ENCODE data around the gene OPRM1. TPM values are rescaled to one million over a fixed set of nuclear protein-coding genes. Genes with fewer than 3 reads are reported as not detected.

Gene OPRM1
- total RNA-seq, 4 donors from 2014 or later, result not detected

DNA sequence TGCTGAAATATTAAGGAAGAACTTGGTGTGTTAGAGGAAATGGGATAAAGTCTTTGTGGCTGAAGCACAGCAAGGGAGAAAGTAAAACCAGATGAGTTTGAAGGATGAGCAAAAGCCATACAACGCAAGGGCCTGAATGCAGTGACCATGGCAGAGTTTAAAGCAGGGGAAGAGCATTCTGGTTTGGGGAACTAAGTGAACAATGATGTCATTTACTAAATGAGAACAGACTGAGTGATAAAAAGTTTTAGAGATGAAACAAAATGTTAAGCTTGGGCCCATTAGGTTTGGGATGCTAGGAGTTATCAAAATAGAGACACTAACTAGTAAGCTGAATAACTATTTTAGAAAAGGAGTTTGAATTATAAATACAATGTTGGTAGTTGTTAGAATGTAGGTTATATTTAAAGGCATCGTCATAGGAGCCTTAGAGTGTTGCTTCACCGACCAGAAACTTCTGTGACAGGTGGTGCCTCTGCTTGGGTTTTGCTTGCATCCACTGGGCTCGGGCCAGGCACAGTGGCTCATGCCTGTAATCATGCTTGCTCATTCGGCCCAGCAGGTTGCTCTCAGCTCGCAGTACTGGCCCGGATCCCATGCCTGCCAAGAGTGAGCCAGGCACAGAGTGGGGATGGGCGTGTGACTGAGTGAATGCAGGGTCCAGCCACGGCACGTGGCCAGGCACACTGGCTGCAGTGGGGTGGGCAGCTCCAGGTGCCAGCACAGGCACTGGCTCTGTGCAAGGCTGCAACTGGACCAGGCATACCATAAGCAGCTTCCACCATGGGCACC, 37.4 kb upstream of the OPRM1 start:
- no peaks in the 10 kb centered on the region for H3K4me1 ChIP-seq
- DNase-seq (ENCODE audit: low spot score in 2 of 2), result no peak
- no peaks in the 10 kb centered on the region for H3K27me3 ChIP-seq
- no peaks in the 10 kb centered on the region for H3K36me3 ChIP-seq
- TF ChIP-seq POLR2A (IDR thresholded peaks at IDR 0.05), result no peak
- TF ChIP-seq, protein P1, sequence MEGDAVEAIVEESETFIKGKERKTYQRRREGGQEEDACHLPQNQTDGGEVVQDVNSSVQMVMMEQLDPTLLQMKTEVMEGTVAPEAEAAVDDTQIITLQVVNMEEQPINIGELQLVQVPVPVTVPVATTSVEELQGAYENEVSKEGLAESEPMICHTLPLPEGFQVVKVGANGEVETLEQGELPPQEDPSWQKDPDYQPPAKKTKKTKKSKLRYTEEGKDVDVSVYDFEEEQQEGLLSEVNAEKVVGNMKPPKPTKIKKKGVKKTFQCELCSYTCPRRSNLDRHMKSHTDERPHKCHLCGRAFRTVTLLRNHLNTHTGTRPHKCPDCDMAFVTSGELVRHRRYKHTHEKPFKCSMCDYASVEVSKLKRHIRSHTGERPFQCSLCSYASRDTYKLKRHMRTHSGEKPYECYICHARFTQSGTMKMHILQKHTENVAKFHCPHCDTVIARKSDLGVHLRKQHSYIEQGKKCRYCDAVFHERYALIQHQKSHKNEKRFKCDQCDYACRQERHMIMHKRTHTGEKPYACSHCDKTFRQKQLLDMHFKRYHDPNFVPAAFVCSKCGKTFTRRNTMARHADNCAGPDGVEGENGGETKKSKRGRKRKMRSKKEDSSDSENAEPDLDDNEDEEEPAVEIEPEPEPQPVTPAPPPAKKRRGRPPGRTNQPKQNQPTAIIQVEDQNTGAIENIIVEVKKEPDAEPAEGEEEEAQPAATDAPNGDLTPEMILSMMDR (IDR thresholded peaks at IDR 0.05), result no peak
- TF ChIP-seq EP300 (IDR thresholded peaks at IDR 0.05), result no peak
- no peak for TF ChIP-seq POLR2AphosphoS5 (IDR thresholded peaks at IDR 0.05)
- no peak overlapping the region for H3K4me3 ChIP-seq
- 83% methylated on average over 4 of the region's 10 CpGs for WGBS
- H3K9me3 ChIP-seq, result no peaks in the 10 kb centered on the region
- no peak overlapping the region for H3K27ac ChIP-seq

GRCh38 chr6:154002894-154003293, 36.1 kb upstream of the OPRM1 start:
- no peak overlapping the region for H3K27ac ChIP-seq
- DNase-seq (ENCODE audit: low spot score in 2 of 2), result no peak
- H3K4me1 ChIP-seq, result no peaks in the 10 kb centered on the region
- peaks cover 4% of the 10 kb centered on the region for H3K9me3 ChIP-seq
- no peak overlapping the region for H3K4me3 ChIP-seq
- TF ChIP-seq POLR2A (IDR thresholded peaks at IDR 0.05), result no peak
- TF ChIP-seq EP300 (IDR thresholded peaks at IDR 0.05), result no peak
- TF ChIP-seq POLR2AphosphoS5 (IDR thresholded peaks at IDR 0.05), result no peak
- TF ChIP-seq, protein P1 (IDR thresholded peaks at IDR 0.05), result no peak
- WGBS, result 73% methylated on average over 5 of the region's 5 CpGs
- H3K36me3 ChIP-seq, result no peaks in the 10 kb centered on the region
- H3K27me3 ChIP-seq, result no peaks in the 10 kb centered on the region

- Histone ChIP-seq H3K4me3 (no peak overlapping the region), H3K27ac (no peak overlapping the region), H3K9me3 (peaks cover 4% of the 10 kb centered on the region), H3K27me3 (no peaks in the 10 kb centered on the region), H3K4me1 (no peaks in the 10 kb centered on the region), H3K36me3 (no peaks in the 10 kb centered on the region)
- TF ChIP-seq EP300 (IDR thresholded peaks at IDR 0.05), result no peak
- TF ChIP-seq POLR2A (IDR thresholded peaks at IDR 0.05), result no peak
- TF ChIP-seq, protein P1 (IDR thresholded peaks at IDR 0.05), result no peak
- no peak for TF ChIP-seq POLR2AphosphoS5 (IDR thresholded peaks at IDR 0.05)
- 50% methylated on average over 1 of the region's 1 CpG for WGBS
- DNase-seq (ENCODE audit: low spot score in 2 of 2), result no peak
Measured at GRCh38 chr6:154010371-154010770, 28.7 kb upstream of the OPRM1 start.

GRCh38 chr6:154012852-154013251, 26.2 kb upstream of the OPRM1 start:
- no peaks in the 10 kb centered on the region for H3K9me3 ChIP-seq
- 64% methylated on average over 2 of the region's 2 CpGs for WGBS
- no peak overlapping the region for H3K4me3 ChIP-seq
- no peak for DNase-seq (ENCODE audit: low spot score in 2 of 2)
- TF ChIP-seq EP300 (IDR thresholded peaks at IDR 0.05) (no peak), POLR2A (IDR thresholded peaks at IDR 0.05) (no peak), POLR2AphosphoS5 (IDR thresholded peaks at IDR 0.05) (no peak)
- TF ChIP-seq, protein P1 (IDR thresholded peaks at IDR 0.05), result no peak
- no peaks in the 10 kb centered on the region for H3K27me3 ChIP-seq
- no peak overlapping the region for H3K27ac ChIP-seq
- no peaks in the 10 kb centered on the region for H3K4me1 ChIP-seq
- no peaks in the 10 kb centered on the region for H3K36me3 ChIP-seq

- no peaks in the 10 kb centered on the region for H3K4me1 ChIP-seq
- no peak for DNase-seq (ENCODE audit: low spot score in 2 of 2)
Measured at GRCh38 chr6:154017786-154018185, 21.3 kb upstream of the OPRM1 start.

More at GRCh38 chr6:154017786-154018185, 21.3 kb upstream of the OPRM1 start:
- TF ChIP-seq POLR2AphosphoS5 (IDR thresholded peaks at IDR 0.05), result no peak
- TF ChIP-seq, protein P1 (IDR thresholded peaks at IDR 0.05), result no peak
- TF ChIP-seq POLR2A (IDR thresholded peaks at IDR 0.05), result no peak
- TF ChIP-seq EP300 (IDR thresholded peaks at IDR 0.05), result no peak
- H3K9me3 ChIP-seq, result peaks cover 5% of the 10 kb centered on the region
- no peak overlapping the region for H3K27ac ChIP-seq
- WGBS, result 77% methylated on average over 3 of the region's 3 CpGs
- no peaks in the 10 kb centered on the region for H3K36me3 ChIP-seq
- no peak overlapping the region for H3K4me3 ChIP-seq
- no peaks in the 10 kb centered on the region for H3K27me3 ChIP-seq
